ENCODE data around the gene KRT6C. TPM values are rescaled to one million over a fixed set of nuclear protein-coding genes. Genes with fewer than 3 reads are reported as not detected.
"Not testable (repeated sequence)": the region's sequence is repeated elsewhere in the genome, so short reads cannot be mapped to it uniquely, and the experiment has no call there.

KRT6C gene
- total and polyA plus RNA-seq, 8 donors, result not detected

DNA sequence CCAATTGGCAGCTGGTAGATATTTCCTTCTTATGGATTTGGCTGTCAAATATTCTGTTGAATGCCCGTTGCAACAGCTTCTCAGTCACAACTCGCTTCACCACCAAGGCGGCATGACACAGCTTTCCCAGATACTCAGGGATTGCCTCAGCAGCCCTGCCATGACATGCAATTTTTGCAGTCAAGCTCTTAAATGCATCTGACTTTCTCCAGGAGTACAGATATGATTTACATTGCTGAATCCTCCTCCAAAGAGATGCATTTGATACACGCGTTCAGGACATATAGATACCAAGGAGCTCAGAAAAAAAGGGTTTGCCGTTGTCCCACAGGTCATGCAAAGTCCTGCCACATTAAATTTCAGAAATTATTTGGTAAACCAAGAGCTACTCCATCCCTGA is 40.1 kb upstream of the KRT6C start:
- peaks cover 0 to 16% of the 10 kb centered on the region in 2 donors for H3K27me3 ChIP-seq
- peaks cover 0 to 6% of the 10 kb centered on the region in 2 donors for H3K9me3 ChIP-seq
- intact Hi-C loops (cut with DNase I), result no loop called here
- H3K4me3 ChIP-seq, result no peak overlapping the region
- H3K36me3 ChIP-seq, result no peaks in the 10 kb centered on the region
- ATAC-seq (no peak), DNase-seq (no peak)
- no peak overlapping the region for H3K27ac ChIP-seq
- H3K4me1 ChIP-seq, result no peaks in the 10 kb centered on the region
- no peak for TF ChIP-seq CTCF (IDR thresholded peaks at IDR 0.05)

DNA sequence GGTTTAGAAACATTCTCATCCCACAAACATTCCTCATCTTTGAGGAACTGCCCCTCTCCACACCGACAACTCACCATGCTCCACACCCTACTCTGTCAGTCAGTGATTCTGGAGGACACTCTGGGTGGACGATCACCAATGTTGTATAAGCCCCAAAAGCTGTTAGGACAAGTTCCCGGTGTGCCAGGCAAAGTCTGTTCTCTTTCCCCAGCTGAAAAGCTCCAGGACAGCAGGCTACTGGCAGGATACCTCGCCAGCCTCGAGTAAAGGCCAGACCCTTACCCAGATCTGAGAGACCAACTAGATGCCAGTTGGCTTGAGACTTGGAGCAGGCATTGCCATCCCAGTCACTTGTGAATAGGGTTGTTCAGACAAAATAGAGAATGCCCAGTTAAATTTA is 34.6 kb upstream of the KRT6C start:
- intact Hi-C loops (cut with DNase I), result no loop called here
- Histone ChIP-seq H3K36me3 (no peaks in the 10 kb centered on the region), H3K4me3 (no peak overlapping the region), H3K9me3 (peaks cover 0 to 6% of the 10 kb centered on the region in 2 donors), H3K4me1 (no peaks in the 10 kb centered on the region), H3K27ac (no peak overlapping the region), H3K27me3 (peaks cover 0 to 54% of the 10 kb centered on the region in 2 donors)
- ATAC-seq (no peak), DNase-seq (no peak)
- no peak for TF ChIP-seq CTCF (IDR thresholded peaks at IDR 0.05)

- intact Hi-C loops (cut with DNase I), result no loop called here
- peaks cover 0 to 6% of the 10 kb centered on the region in 2 donors for H3K9me3 ChIP-seq
- no peaks in the 10 kb centered on the region for H3K36me3 ChIP-seq
- no peak overlapping the region for H3K27ac ChIP-seq
- H3K4me3 ChIP-seq, result no peak overlapping the region
- H3K27me3 ChIP-seq, result peaks cover 0 to 49% of the 10 kb centered on the region in 2 donors
- ATAC-seq, result peak; percentile 91
- H3K4me1 ChIP-seq, result no peaks in the 10 kb centered on the region
- peak; percentile 31 to 54 for TF ChIP-seq CTCF (IDR thresholded peaks at IDR 0.05)
- peak in 2 of 4 donors; percentile 7 to 38 for DNase-seq
These were observed 33.5 kb upstream of the KRT6C start for GRCh38 chr12:52506858-52507715.

DNA sequence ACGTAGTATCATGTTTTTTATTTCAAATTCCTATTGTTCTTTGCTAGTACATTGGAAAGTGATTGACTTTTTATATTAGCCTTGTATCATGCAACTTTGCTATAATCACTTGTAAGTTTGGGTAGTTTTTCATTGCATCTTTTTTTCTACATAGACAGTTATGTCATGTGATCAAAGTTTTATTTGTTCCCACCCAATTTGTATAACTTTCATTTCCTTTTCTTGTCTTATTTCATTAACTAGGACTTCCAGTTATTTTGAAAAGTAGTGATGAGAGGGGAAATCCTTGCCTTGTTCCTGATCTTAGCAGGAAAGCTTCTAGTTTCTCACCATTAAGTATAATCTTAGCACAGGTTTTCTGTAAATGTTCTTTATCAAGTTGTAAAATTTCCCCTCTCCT is 29.3 kb upstream of the KRT6C start:
- H3K36me3 ChIP-seq, result no peaks in the 10 kb centered on the region
- intact Hi-C loops (cut with DNase I), result no loop called here
- TF ChIP-seq CTCF (IDR thresholded peaks at IDR 0.05), result no peak

GRCh38 chr12:52501490-52501889 is 27.9 kb upstream of the KRT6C start:
- TF ChIP-seq CTCF (IDR thresholded peaks at IDR 0.05), result no peak
- ATAC-seq (peak; percentile 10), DNase-seq (no peak)
- peaks cover 0 to 27% of the 10 kb centered on the region in 2 donors for H3K27me3 ChIP-seq
- H3K36me3 ChIP-seq, result no peaks in the 10 kb centered on the region
- H3K4me1 ChIP-seq, result no peaks in the 10 kb centered on the region
- no peaks in the 10 kb centered on the region for H3K9me3 ChIP-seq
- H3K27ac ChIP-seq, result no peak overlapping the region
- intact Hi-C loops (cut with DNase I), result no loop called here
- H3K4me3 ChIP-seq, result no peak overlapping the region

More for the DNA sequence above, 29.3 kb upstream of the KRT6C start:
- Histone ChIP-seq H3K9me3 (no peaks in the 10 kb centered on the region), H3K4me1 (no peaks in the 10 kb centered on the region), H3K4me3 (no peak overlapping the region), H3K27me3 (peaks cover 0 to 34% of the 10 kb centered on the region in 2 donors), H3K27ac (no peak overlapping the region)
- ATAC-seq, result no peak
- DNase-seq, result no peak

DNA sequence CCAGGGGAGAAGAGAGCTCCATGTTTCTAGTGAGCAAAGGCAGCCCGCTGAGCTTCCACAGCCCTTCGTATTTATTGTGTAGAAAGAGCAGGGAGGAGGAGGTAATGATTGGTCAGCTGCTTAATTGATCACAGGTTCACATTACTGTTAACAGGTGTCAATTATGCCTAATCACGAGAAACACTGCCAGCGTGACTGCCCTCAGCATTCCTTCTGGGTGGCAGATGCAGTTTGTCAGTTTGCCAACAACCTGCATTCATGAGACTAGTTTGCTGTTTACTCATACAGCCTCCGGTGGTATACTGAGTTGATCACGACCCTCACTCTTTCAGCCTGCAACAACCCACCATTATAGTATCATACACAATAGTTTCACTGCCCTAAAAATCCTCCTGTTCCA is 27.0 kb upstream of the KRT6C start:
- peaks cover 0 to 18% of the 10 kb centered on the region in 2 donors for H3K27me3 ChIP-seq
- H3K27ac ChIP-seq; H3K4me3 ChIP-seq; DNase-seq; H3K4me1 ChIP-seq; intact Hi-C loops (cut with DNase I); ATAC-seq; H3K36me3 ChIP-seq; H3K9me3 ChIP-seq: not testable (repeated sequence)

Measured in left lung (tissue), 10 donors.